Activated naive CD8-positive, alpha-beta T cell (primary cell): ENCODE results near the gene CREB1.
A peak's percentile ranks its signal among the peaks of the same experiment; 100 is the strongest.

ENCODE experiments used
- H3K27ac Mint-ChIP-seq: one replicate; pipeline ENCODE4 v1.8.0; 2021; ENCODE audit warnings: mixed read lengths
- H3K27me3 Mint-ChIP-seq: one replicate; pipeline ENCODE4 v1.8.0; 2021; ENCODE audit warnings: mixed read lengths
- H3K36me3 Mint-ChIP-seq: one replicate; pipeline ENCODE4 v1.8.0; 2021; ENCODE audit warnings: mixed read lengths
- H3K4me1 Mint-ChIP-seq: one replicate; pipeline ENCODE4 v1.8.0; 2021; ENCODE audit warnings: low read depth, mixed read lengths
- H3K4me3 Mint-ChIP-seq: one replicate; pipeline ENCODE4 v1.8.0; 2021; ENCODE audit warnings: mild to moderate bottlenecking, mixed read lengths
- H3K9me3 Mint-ChIP-seq: one replicate; pipeline ENCODE4 v1.8.0; 2021; ENCODE audit warnings: low read depth, mixed read lengths

The CREB1 gene

GRCh38 chr2:207549145-207549544 is 19.4 kb downstream of the CREB1 start:
- Mint-ChIP-seq H3K4me1 (peaks cover 71% of the 10 kb centered on the region), H3K27me3 (no peaks in the 10 kb centered on the region), H3K9me3 (no peaks in the 10 kb centered on the region), H3K27ac (peak overlapping the region; percentile 64), H3K36me3 (peaks cover 11% of the 10 kb centered on the region), H3K4me3 (peak overlapping the region; percentile 31)

- peak overlapping the region; percentile 29 for H3K27ac Mint-ChIP-seq
- no peak overlapping the region for H3K4me3 Mint-ChIP-seq
These were observed 28.3 kb downstream of the CREB1 start for GRCh38 chr2:207558079-207558491.

GRCh38 chr2:207561386-207562080 is 31.8 kb downstream of the CREB1 start:
- no peaks in the 10 kb centered on the region for H3K9me3 Mint-ChIP-seq
- H3K27me3 Mint-ChIP-seq: no peaks in the 10 kb centered on the region
- peaks cover 28% of the 10 kb centered on the region for H3K4me1 Mint-ChIP-seq
- peak overlapping the region; percentile 5 for H3K27ac Mint-ChIP-seq
- H3K36me3 Mint-ChIP-seq: peaks cover 36% of the 10 kb centered on the region
- no peak overlapping the region for H3K4me3 Mint-ChIP-seq

More at GRCh38 chr2:207558079-207558491, 28.3 kb downstream of the CREB1 start:
- Mint-ChIP-seq H3K36me3 (peaks cover 28% of the 10 kb centered on the region), H3K4me1 (peaks cover 30% of the 10 kb centered on the region), H3K27me3 (no peaks in the 10 kb centered on the region), H3K9me3 (no peaks in the 10 kb centered on the region)

- H3K36me3 Mint-ChIP-seq: peaks cover 31% of the 10 kb centered on the region
These were observed 36.2 kb downstream of the CREB1 start for GRCh38 chr2:207565736-207566500.

GRCh38 chr2:207567671-207568070 is 37.9 kb downstream of the CREB1 start:
- Mint-ChIP-seq H3K36me3 (peaks cover 25% of the 10 kb centered on the region), H3K4me1 (peaks cover 21% of the 10 kb centered on the region), H3K27me3 (no peaks in the 10 kb centered on the region), H3K4me3 (no peak overlapping the region), H3K9me3 (no peaks in the 10 kb centered on the region), H3K27ac (no peak overlapping the region)

More at GRCh38 chr2:207565736-207566500, 36.2 kb downstream of the CREB1 start:
- H3K4me3 Mint-ChIP-seq: no peak overlapping the region
- H3K27ac Mint-ChIP-seq: peak overlapping the region; percentile 76
- H3K9me3 Mint-ChIP-seq: no peaks in the 10 kb centered on the region
- H3K27me3 Mint-ChIP-seq: no peaks in the 10 kb centered on the region
- peaks cover 23% of the 10 kb centered on the region for H3K4me1 Mint-ChIP-seq

- Mint-ChIP-seq H3K27me3 (no peaks in the 10 kb centered on the region), H3K9me3 (no peaks in the 10 kb centered on the region), H3K4me3 (no peak overlapping the region), H3K4me1 (peaks cover 13% of the 10 kb centered on the region), H3K27ac (peak overlapping the region; percentile 41), H3K36me3 (peaks cover 18% of the 10 kb centered on the region)
These were observed 41.6 kb downstream of the CREB1 start for GRCh38 chr2:207571370-207571769.

GRCh38 chr2:207584952-207585351 is 55.2 kb downstream of the CREB1 start:
- peaks cover 45% of the 10 kb centered on the region for H3K36me3 Mint-ChIP-seq
- H3K9me3 Mint-ChIP-seq: no peaks in the 10 kb centered on the region
- H3K27ac Mint-ChIP-seq: no peak overlapping the region
- no peak overlapping the region for H3K4me3 Mint-ChIP-seq
- H3K27me3 Mint-ChIP-seq: no peaks in the 10 kb centered on the region
- peaks cover 28% of the 10 kb centered on the region for H3K4me1 Mint-ChIP-seq

- Mint-ChIP-seq H3K27me3 (no peaks in the 10 kb centered on the region), H3K27ac (peak overlapping the region; percentile 9), H3K36me3 (peaks cover 60% of the 10 kb centered on the region), H3K4me3 (no peak overlapping the region), H3K9me3 (no peaks in the 10 kb centered on the region), H3K4me1 (peaks cover 28% of the 10 kb centered on the region)
These were observed 57.5 kb downstream of the CREB1 start for GRCh38 chr2:207587305-207587704.

GRCh38 chr2:207589143-207589542 is 59.4 kb downstream of the CREB1 start:
- no peak overlapping the region for H3K4me3 Mint-ChIP-seq
- H3K4me1 Mint-ChIP-seq: peaks cover 31% of the 10 kb centered on the region
- H3K9me3 Mint-ChIP-seq: no peaks in the 10 kb centered on the region
- H3K27me3 Mint-ChIP-seq: no peaks in the 10 kb centered on the region
- peaks cover 66% of the 10 kb centered on the region for H3K36me3 Mint-ChIP-seq
- H3K27ac Mint-ChIP-seq: peak overlapping the region; percentile 17

- no peak overlapping the region for H3K4me3 Mint-ChIP-seq
- H3K36me3 Mint-ChIP-seq: peaks cover 42% of the 10 kb centered on the region
- H3K9me3 Mint-ChIP-seq: no peaks in the 10 kb centered on the region
These were observed 63.5 kb downstream of the CREB1 start for GRCh38 chr2:207593277-207593676.

GRCh38 chr2:207594264-207594663 is 64.5 kb downstream of the CREB1 start:
- no peaks in the 10 kb centered on the region for H3K9me3 Mint-ChIP-seq
- H3K27me3 Mint-ChIP-seq: no peaks in the 10 kb centered on the region
- H3K36me3 Mint-ChIP-seq: peaks cover 33% of the 10 kb centered on the region
- no peak overlapping the region for H3K4me3 Mint-ChIP-seq
- peaks cover 11% of the 10 kb centered on the region for H3K4me1 Mint-ChIP-seq
- no peak overlapping the region for H3K27ac Mint-ChIP-seq

More at GRCh38 chr2:207593277-207593676, 63.5 kb downstream of the CREB1 start:
- peaks cover 20% of the 10 kb centered on the region for H3K4me1 Mint-ChIP-seq
- no peaks in the 10 kb centered on the region for H3K27me3 Mint-ChIP-seq
- no peak overlapping the region for H3K27ac Mint-ChIP-seq

GRCh38 chr2:207594731-207595130 is 65.0 kb downstream of the CREB1 start:
- peaks cover 11% of the 10 kb centered on the region for H3K4me1 Mint-ChIP-seq
- H3K36me3 Mint-ChIP-seq: peaks cover 28% of the 10 kb centered on the region
- no peaks in the 10 kb centered on the region for H3K27me3 Mint-ChIP-seq
- no peak overlapping the region for H3K4me3 Mint-ChIP-seq
- no peak overlapping the region for H3K27ac Mint-ChIP-seq
- H3K9me3 Mint-ChIP-seq: no peaks in the 10 kb centered on the region

- peaks cover 28% of the 10 kb centered on the region for H3K4me1 Mint-ChIP-seq
- peak overlapping the region; percentile 31 for H3K27ac Mint-ChIP-seq
- peaks cover 5% of the 10 kb centered on the region for H3K36me3 Mint-ChIP-seq
These were observed 69.9 kb downstream of the CREB1 start for GRCh38 chr2:207599636-207600035.

GRCh38 chr2:207600231-207600630 is 70.5 kb downstream of the CREB1 start:
- peaks cover 6% of the 10 kb centered on the region for H3K36me3 Mint-ChIP-seq
- no peaks in the 10 kb centered on the region for H3K9me3 Mint-ChIP-seq
- H3K4me1 Mint-ChIP-seq: peaks cover 29% of the 10 kb centered on the region

More at GRCh38 chr2:207599636-207600035, 69.9 kb downstream of the CREB1 start:
- Mint-ChIP-seq H3K9me3 (no peaks in the 10 kb centered on the region), H3K27me3 (no peaks in the 10 kb centered on the region), H3K4me3 (no peak overlapping the region)

GRCh38 chr2:207601774-207602173 is 72.0 kb downstream of the CREB1 start:
- Mint-ChIP-seq H3K27me3 (no peaks in the 10 kb centered on the region), H3K36me3 (peaks cover 4% of the 10 kb centered on the region), H3K9me3 (no peaks in the 10 kb centered on the region), H3K27ac (peak overlapping the region; percentile 79), H3K4me3 (no peak overlapping the region), H3K4me1 (peaks cover 27% of the 10 kb centered on the region)

More at GRCh38 chr2:207600231-207600630, 70.5 kb downstream of the CREB1 start:
- no peaks in the 10 kb centered on the region for H3K27me3 Mint-ChIP-seq
- no peak overlapping the region for H3K4me3 Mint-ChIP-seq
- H3K27ac Mint-ChIP-seq: peak overlapping the region; percentile 50
